Stimulated activated memory B cell treated with anti-CD40 and anti-IgM and Interleukin-4, amounts not matched to agents 10 μg/mL and 1 μg/mL and 100 μg/mL, for 72 hours (primary cell): Measurements from ENCODE around the gene NQO2.
"Not testable (repeated sequence)": the region's sequence is repeated elsewhere in the genome, so short reads cannot be mapped to it uniquely, and the experiment has no call there.

Source experiments
- ATAC-seq: fragments of 150-1000 bp; cut with Tn5 transposase; 2 replicates; pipeline ENCODE4 v1.10.0; 2021
- H3K27ac Mint-ChIP-seq: one replicate; pipeline ENCODE4 v1.8.0; 2022; ENCODE audit warnings: mild to moderate bottlenecking, mixed read lengths
- H3K27me3 Mint-ChIP-seq: one replicate; pipeline ENCODE4 v1.8.0; 2022; ENCODE audit warnings: mixed read lengths
- H3K36me3 Mint-ChIP-seq: one replicate; pipeline ENCODE4 v1.8.0; 2022; ENCODE audit warnings: mixed read lengths
- H3K4me1 Mint-ChIP-seq: one replicate; pipeline ENCODE4 v1.8.0; 2022; ENCODE audit warnings: mixed read lengths
- H3K4me3 Mint-ChIP-seq: one replicate; pipeline ENCODE4 v1.8.0; 2022; ENCODE audit warnings: mild to moderate bottlenecking, moderate library complexity, mixed read lengths
- H3K9me3 Mint-ChIP-seq: one replicate; pipeline ENCODE4 v1.8.0; 2022; ENCODE audit warnings: mixed read lengths

Gene NQO2

GRCh38 chr6:3054229-3055157, 54.8 kb downstream of the NQO2 start:
- not testable (repeated sequence) for H3K27me3 Mint-ChIP-seq, ATAC-seq, H3K9me3 Mint-ChIP-seq, H3K36me3 Mint-ChIP-seq
- Mint-ChIP-seq H3K27ac (peak overlapping the region; percentile 77), H3K4me1 (peaks cover 24% of the 10 kb centered on the region), H3K4me3 (peak overlapping the region; percentile 80)

GRCh38 chr6:3055158-3055499, 55.4 kb downstream of the NQO2 start:
- H3K4me3 Mint-ChIP-seq, result not testable (repeated sequence)

GRCh38 chr6:3057063-3057770, 57.5 kb downstream of the NQO2 start:
- no peak for ATAC-seq
- Mint-ChIP-seq H3K4me3 (no peak overlapping the region), H3K9me3 (no peaks in the 10 kb centered on the region), H3K4me1 (peaks cover 23% of the 10 kb centered on the region), H3K27me3 (no peaks in the 10 kb centered on the region), H3K36me3 (no peaks in the 10 kb centered on the region), H3K27ac (no peak overlapping the region)

More at GRCh38 chr6:3055158-3055499, 55.4 kb downstream of the NQO2 start:
- not testable (repeated sequence) for H3K9me3 Mint-ChIP-seq, H3K27ac Mint-ChIP-seq, H3K36me3 Mint-ChIP-seq, ATAC-seq, H3K27me3 Mint-ChIP-seq
- peaks cover 24% of the 10 kb centered on the region for H3K4me1 Mint-ChIP-seq

DNA sequence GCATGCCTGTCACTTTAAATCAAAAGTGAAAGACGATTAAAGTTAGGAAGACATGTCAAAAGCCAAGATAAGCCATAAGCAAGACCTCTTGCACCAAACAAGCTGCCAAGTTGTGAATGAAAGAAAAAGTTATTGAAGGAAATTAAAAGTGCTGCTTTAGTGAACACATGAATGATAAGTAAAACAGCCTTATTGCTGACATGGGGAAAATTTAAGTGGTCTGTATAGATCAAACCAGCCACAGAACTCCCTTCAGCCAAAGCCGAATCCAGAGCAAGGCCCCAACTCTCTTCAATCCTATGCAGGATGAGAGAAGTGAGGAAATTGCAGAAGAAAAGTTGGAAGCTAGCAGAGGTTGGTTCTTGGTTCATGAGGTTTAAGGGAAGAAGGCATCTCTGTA, 59.3 kb downstream of the NQO2 start:
- Mint-ChIP-seq H3K27ac (no peak overlapping the region), H3K4me3 (no peak overlapping the region), H3K9me3 (no peaks in the 10 kb centered on the region), H3K27me3 (no peaks in the 10 kb centered on the region), H3K36me3 (no peaks in the 10 kb centered on the region), H3K4me1 (peaks cover 7% of the 10 kb centered on the region)
- ATAC-seq, result no peak

DNA sequence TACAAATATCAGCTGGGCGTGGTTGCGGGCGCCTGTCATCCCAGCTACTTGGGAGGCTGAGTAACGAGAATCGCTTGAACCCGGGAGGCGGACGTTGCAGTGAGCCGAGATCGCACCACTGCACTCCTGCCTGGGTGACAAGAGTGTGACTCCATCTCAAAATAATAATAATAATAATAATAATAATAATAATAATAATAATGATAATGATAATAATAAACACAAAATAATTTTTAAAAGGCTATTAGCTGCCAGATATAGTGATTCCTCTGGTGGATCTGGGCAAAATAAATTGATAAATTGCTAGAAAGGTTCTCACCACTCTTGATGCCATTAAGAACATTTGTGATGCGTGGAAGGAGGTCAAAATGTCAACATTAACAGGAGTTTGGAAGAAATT, 60.4 kb downstream of the NQO2 start:
- not testable (repeated sequence) for H3K36me3 Mint-ChIP-seq, H3K27me3 Mint-ChIP-seq, H3K27ac Mint-ChIP-seq, ATAC-seq, H3K4me3 Mint-ChIP-seq, H3K4me1 Mint-ChIP-seq, H3K9me3 Mint-ChIP-seq

- peaks cover 15% of the 10 kb centered on the region for H3K4me1 Mint-ChIP-seq
- no peak overlapping the region for H3K4me3 Mint-ChIP-seq
- no peaks in the 10 kb centered on the region for H3K27me3 Mint-ChIP-seq
- no peak for ATAC-seq
- H3K27ac Mint-ChIP-seq, result no peak overlapping the region
- H3K9me3 Mint-ChIP-seq, result no peaks in the 10 kb centered on the region
- H3K36me3 Mint-ChIP-seq, result no peaks in the 10 kb centered on the region
Measured at GRCh38 chr6:3061501-3061941, 61.8 kb downstream of the NQO2 start.

DNA sequence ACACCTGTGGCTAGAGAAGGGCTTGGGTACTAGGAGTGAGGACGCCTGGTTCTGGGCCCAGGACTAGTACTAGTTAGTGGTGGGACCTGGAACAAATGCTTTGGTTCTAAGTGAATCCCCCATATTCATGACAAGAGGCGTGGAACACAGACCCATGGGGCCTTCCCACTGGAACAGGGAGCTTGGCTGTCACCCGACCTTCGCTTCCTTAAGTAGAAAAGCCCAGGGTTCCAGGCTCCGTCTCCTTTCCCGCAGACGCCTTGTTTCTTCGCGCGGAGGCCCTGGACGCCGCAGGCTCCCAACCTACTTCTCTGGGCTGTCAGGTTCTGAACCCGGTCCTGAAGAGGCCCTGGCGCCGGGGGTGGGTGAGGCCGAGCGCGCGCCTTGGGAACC, 63.6 kb downstream of the NQO2 start:
- H3K36me3 Mint-ChIP-seq, H3K9me3 Mint-ChIP-seq, ATAC-seq, H3K27me3 Mint-ChIP-seq: not testable (repeated sequence)
- H3K4me3 Mint-ChIP-seq, result peak overlapping the region; percentile 85
- H3K4me1 Mint-ChIP-seq, result peaks cover 32% of the 10 kb centered on the region
- H3K27ac Mint-ChIP-seq, result peak overlapping the region; percentile 62

DNA sequence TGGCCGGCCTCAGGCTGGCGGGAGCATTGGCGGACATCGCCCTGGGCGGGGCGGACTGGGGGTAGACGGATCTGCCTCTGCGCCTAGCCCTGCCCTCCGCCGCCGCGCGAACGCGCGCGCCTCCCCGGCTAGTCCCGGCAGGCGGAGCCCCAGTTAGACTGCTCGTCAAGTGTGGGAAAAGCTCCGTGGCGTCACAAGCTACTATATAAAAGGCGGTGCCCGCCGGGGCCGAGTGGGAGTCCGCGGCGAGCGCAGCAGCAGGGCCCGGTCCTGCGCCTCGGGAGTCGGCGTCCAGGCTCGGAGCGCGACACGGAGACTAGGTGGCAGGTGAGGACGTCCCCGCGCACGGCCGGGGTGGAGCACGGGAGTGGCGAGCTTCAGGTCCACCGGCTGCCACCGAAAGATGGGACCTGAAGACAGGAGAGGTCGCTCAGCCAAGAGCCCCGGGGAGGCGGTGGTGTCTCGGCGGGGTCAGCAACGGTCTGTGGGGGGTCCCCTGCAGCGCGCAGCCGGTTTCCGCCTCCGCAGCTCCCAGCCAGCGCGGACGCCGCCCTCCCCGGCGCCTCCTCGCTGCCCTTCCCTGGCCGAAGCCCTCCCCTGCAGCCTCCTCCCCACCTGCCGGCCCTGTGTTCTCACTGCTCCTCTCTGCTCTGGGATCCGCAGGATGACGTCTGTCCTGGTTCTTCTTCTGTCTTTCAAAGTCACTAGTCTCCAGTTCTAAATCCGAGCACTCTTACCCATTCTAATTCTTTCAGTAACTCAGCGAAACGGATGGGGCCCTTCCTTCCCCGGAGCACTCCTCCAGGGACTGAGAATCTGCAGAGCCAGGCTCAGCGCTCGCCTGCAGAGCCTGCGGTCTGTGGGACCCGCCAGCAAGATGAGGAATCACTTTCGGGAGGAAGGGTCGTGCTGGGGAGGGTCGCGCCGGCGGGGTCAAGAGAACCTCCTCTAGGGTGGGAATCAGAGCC, 64.3 kb downstream of the NQO2 start:
- peak; percentile 93 for ATAC-seq
- no peaks in the 10 kb centered on the region for H3K9me3 Mint-ChIP-seq
- H3K27ac Mint-ChIP-seq, result peak overlapping the region; percentile 62
- H3K4me1 Mint-ChIP-seq, result peaks cover 33% of the 10 kb centered on the region
- no peaks in the 10 kb centered on the region for H3K27me3 Mint-ChIP-seq
- no peaks in the 10 kb centered on the region for H3K36me3 Mint-ChIP-seq
- peak overlapping the region; percentile 85 for H3K4me3 Mint-ChIP-seq

DNA sequence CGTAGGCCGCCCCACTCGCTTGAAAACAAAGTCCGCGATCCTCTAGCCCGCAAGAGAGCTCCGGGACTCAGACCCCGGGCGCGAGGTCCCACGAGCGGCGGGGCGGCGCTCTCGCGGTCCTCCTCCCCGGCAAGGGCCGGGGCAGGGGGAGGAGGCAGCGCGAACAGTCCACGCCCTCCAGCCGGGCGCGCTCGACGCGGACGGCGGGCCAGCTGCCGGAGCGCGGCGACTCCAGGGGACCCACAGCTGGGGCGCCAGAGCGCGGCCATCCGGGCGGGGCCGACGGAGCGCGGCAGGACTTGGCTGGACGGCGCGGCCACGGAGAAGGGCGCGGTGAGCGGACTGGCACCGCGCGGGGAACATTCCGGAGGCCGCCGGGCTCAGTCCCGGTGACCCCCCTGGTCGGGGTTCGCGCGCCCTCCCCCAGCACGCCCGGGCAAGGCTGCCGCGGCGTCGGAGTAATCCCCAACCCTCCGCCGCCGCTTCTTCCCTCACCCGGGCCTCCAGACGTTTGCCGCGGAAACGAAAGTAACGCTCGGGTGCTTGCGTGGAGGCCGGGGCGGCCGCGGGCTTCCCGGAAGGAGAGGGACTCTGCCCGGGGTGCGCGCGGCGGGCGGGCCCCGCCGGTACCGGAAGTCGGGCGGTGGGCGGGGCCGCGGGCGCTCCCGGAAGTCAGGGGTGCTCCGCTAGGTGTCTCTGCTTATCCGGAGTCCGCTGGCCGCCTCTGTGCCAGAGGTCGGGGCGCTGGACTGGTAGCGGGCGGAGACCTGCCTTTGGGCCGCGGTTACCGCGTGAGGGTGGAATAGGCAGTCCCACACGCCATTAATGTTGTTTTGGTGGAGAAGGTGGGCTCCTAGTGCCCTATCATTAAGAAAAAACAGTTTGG, 68.9 kb downstream of the NQO2 start, which contains the start of gene RIPK1:
TSS of gene RIPK1 (plus strand) at position 166 of the 886 bp plus-strand sequence. CDS start 8,330 bp downstream, outside the sequence.
- Mint-ChIP-seq H3K4me1 (peaks cover 51% of the 10 kb centered on the region), H3K36me3 (peaks cover 2% of the 10 kb centered on the region), H3K27me3 (no peaks in the 10 kb centered on the region), H3K9me3 (no peaks in the 10 kb centered on the region), H3K4me3 (peak within 1 kb of the TSS; percentile 91), H3K27ac (peak within 1 kb of the TSS; percentile 91)
- peak; percentile 92 for ATAC-seq
